OCI-LY7 (cell line): ENCODE results near the gene PPP1R14B. TPM values are rescaled to one million over a fixed set of nuclear protein-coding genes. Genes with fewer than 3 reads are reported as not detected.

Experiments
- BruUV-seq: library from RNA; stranded (reverse); fragments of 400-500 nt; replicated peaks from 2 replicates; lab custom pipeline; 2021; lab: Mats Ljungman, UMichigan
- CTCF ChIA-PET: fragments of 300-600 bp; sonication (Branson Sonifier 250); formaldehyde crosslinking; loops from one replicate; lab custom pipeline; 2022; ENCODE audit warnings: antibody characterized with exemption; ENCODE audit not compliant: unreplicated experiment; lab: Charles Lee
- POLR2A ChIA-PET: fragments of 300-600 bp; sonication (Branson Sonifier 250); formaldehyde crosslinking; loops from one replicate; lab custom pipeline; 2022; ENCODE audit warnings: antibody characterized with exemption; lab: Charles Lee
- DNase-seq: peaks from one replicate; pipeline ENCODE4 v3.0.0-alpha.2; 2015; ENCODE audit warnings: low spot score
- H2AFZ ChIP-seq: fragments of 200-600 bp; sonication (generic), shearing (Covaris generic); 2 replicates; pipeline ENCODE4 v1.6.1; 2014; ENCODE audit warnings: mild to moderate bottlenecking, antibody characterized with exemption, low read length, moderate library complexity
- H3K27ac ChIP-seq: fragments of 200-600 bp; sonication (generic); 2 replicates; pipeline ENCODE4 v1.5.1; 2014; ENCODE audit warnings: mixed run types, low read depth, mild to moderate bottlenecking, moderate library complexity, low read length, inconsistent platforms; ENCODE audit not compliant: poor library complexity, severe bottlenecking
- H3K36me3 ChIP-seq: fragments of 200-600 bp; sonication (generic); 2 replicates; pipeline ENCODE4 v1.6.1; 2014; ENCODE audit warnings: mild to moderate bottlenecking, antibody characterized with exemption, low read length, moderate library complexity, mixed read lengths; ENCODE audit not compliant: insufficient read depth
- H3K4me1 ChIP-seq: fragments of 200-600 bp; sonication (generic); 2 replicates; pipeline ENCODE4 v1.5.1; 2014; ENCODE audit warnings: mild to moderate bottlenecking, low read length; ENCODE audit not compliant: insufficient read depth, poor library complexity, severe bottlenecking
- H3K4me2 ChIP-seq: fragments of 200-600 bp; sonication (generic); 2 replicates; pipeline ENCODE4 v1.6.1; 2014; ENCODE audit warnings: mild to moderate bottlenecking, low read length
- H3K4me3 ChIP-seq: fragments of 200-600 bp; sonication (generic); 2 replicates; pipeline ENCODE4 v1.5.1; 2014; ENCODE audit warnings: mild to moderate bottlenecking, low read depth, low read length; ENCODE audit not compliant: poor library complexity, severe bottlenecking
- H3K79me2 ChIP-seq: fragments of 200-600 bp; sonication (generic); 2 replicates; pipeline ENCODE4 v1.6.1; 2016; ENCODE audit warnings: low read depth, mild to moderate bottlenecking, low read length, moderate library complexity, mixed read lengths; ENCODE audit not compliant: insufficient read depth
- H3K9me2 ChIP-seq: fragments of 200-600 bp; sonication (generic); 2 replicates; pipeline ENCODE4 v1.6.1; 2016; ENCODE audit warnings: mild to moderate bottlenecking, low read length, mixed read lengths; ENCODE audit not compliant: insufficient read depth
- H3K9me3 ChIP-seq: fragments of 200-600 bp; sonication (generic); 2 replicates; pipeline ENCODE4 v1.6.1; 2014; ENCODE audit warnings: mild to moderate bottlenecking, mixed run types, low read length, mixed read lengths
- H4K20me1 ChIP-seq: fragments of 200-600 bp; sonication (generic); 2 replicates; pipeline ENCODE4 v1.6.1; 2014; ENCODE audit warnings: mild to moderate bottlenecking, antibody characterized with exemption, low read length, moderate library complexity, mixed read lengths; ENCODE audit not compliant: insufficient read depth
- EZH2phosphoT487 ChIP-seq: fragments of 200-600 bp; sonication (generic); IDR thresholded peaks from 2 replicates; pipeline ENCODE4 v1.6.1; 2018; ENCODE audit warnings: low read depth, borderline replicate concordance, mild to moderate bottlenecking, mixed run types, antibody characterized with exemption, low read length, moderate library complexity, mixed read lengths
- intact Hi-C: fragments of 100-400 bp; cut with micrococcal nuclease; formaldehyde crosslinking; loops from one replicate; pipeline ENCODE4 v1.10.0; 2022; ENCODE audit not compliant: unreplicated experiment
- total RNA-seq, 2 experiments: library from RNA; depleted of rRNA in 1 of 2; stranded (reverse); fragments of >200 nt in 1 of 2; shearing (Covaris generic) in 1 of 2; gene quantifications; 2 replicates each; pipeline ENCODE4 v1.2.3, GENCODE V29; 2014 to 2022
- TF ChIP-seq, protein P1 (sequence below): fragments of 200-600 bp; sonication (generic); conservative IDR thresholded peaks from 2 replicates; pipeline ENCODE4 v1.5.1; 2014; ENCODE audit warnings: mild to moderate bottlenecking, antibody characterized with exemption, low read length, moderate library complexity, mixed read lengths

PPP1R14B gene
- total RNA-seq, 2 experiments from 2014 or later, result 198 to 223 TPM

DNA sequence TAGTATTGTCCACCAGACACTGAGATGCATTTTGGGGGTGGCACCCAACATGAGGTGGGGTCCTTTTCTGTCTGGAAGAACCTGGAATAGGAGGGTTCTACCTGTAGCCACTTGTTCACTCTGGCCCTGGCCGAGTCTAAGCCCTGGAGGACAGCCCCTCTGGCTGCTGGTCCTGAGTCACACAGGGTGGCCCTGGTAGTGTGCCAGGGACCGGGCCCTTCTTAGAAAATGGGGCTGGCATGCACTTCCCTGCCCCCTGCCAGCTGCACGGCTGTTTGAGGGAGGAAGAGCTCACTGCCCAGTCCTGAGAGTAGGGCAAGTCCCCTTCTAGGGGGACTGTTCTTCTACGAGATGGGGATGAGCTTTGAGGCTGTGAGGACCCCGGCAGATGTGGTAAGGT lies 6.7 kb upstream of the PPP1R14B start:
- Histone ChIP-seq H3K4me3 (no peak overlapping the region), H3K4me1 (peaks cover 40% of the 10 kb centered on the region), H3K36me3 (no peaks in the 10 kb centered on the region), H4K20me1 (no peaks in the 10 kb centered on the region), H3K9me2 (no peaks in the 10 kb centered on the region), H2AFZ (no peak overlapping the region), H3K27ac (no peak overlapping the region), H3K4me2 (no peak overlapping the region), H3K9me3 (no peaks in the 10 kb centered on the region), H3K79me2 (no peaks in the 10 kb centered on the region)
- BruUV-seq, result no TSS peak
- DNase-seq, result no peak
- intact Hi-C loops, result no loop called here
- POLR2A ChIA-PET, result interaction anchor here (1.1 kb wide), 1 partner anchor 14 kb away, joined by 6 read pairs; no protein-coding TSS in a partner anchor
- no peak for TF ChIP-seq EZH2phosphoT487
- TF ChIP-seq, protein P1, sequence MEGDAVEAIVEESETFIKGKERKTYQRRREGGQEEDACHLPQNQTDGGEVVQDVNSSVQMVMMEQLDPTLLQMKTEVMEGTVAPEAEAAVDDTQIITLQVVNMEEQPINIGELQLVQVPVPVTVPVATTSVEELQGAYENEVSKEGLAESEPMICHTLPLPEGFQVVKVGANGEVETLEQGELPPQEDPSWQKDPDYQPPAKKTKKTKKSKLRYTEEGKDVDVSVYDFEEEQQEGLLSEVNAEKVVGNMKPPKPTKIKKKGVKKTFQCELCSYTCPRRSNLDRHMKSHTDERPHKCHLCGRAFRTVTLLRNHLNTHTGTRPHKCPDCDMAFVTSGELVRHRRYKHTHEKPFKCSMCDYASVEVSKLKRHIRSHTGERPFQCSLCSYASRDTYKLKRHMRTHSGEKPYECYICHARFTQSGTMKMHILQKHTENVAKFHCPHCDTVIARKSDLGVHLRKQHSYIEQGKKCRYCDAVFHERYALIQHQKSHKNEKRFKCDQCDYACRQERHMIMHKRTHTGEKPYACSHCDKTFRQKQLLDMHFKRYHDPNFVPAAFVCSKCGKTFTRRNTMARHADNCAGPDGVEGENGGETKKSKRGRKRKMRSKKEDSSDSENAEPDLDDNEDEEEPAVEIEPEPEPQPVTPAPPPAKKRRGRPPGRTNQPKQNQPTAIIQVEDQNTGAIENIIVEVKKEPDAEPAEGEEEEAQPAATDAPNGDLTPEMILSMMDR, result no peak
- CTCF ChIA-PET, result no interaction called here

DNA sequence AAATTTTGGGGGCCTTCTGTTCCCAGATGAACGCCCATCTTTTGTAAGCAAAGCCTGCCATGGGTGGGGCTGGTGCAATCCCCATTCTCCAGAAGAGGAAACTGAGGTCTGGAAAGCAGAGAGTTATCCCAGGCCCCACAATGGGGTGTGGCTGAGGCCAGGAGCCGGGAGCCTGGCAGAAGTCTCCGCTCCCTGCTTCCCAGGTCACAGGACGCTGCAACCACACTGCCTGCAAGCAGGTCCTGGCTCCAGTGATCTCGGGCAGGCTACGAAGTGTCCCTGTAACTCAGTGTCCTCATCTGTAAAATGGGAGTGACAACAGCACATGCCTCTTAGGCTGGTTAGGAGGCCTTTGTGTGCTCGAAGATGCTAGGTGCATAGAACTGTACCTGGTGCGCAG lies 6.3 kb upstream of the PPP1R14B start:
- Histone ChIP-seq H3K4me3 (no peak overlapping the region), H3K9me3 (no peaks in the 10 kb centered on the region), H4K20me1 (no peaks in the 10 kb centered on the region), H3K36me3 (no peaks in the 10 kb centered on the region), H3K4me2 (peak overlapping the region; percentile 98; the same call in 1 of the 2 replicates), H3K79me2 (no peaks in the 10 kb centered on the region), H3K27ac (no peak overlapping the region), H3K4me1 (peaks cover 44% of the 10 kb centered on the region), H2AFZ (no peak overlapping the region), H3K9me2 (no peaks in the 10 kb centered on the region)
- TF ChIP-seq EZH2phosphoT487, result no peak
- TF ChIP-seq, protein P1, result no peak
- ChIA-PET CTCF (no interaction called here), POLR2A (no interaction called here)
- BruUV-seq, result no TSS peak
- intact Hi-C loops, result no loop called here
- DNase-seq, result no peak
